H1 (cell line): Measurements from ENCODE around the gene DAB2IP. TPM values are rescaled to one million over a fixed set of nuclear protein-coding genes. Genes with fewer than 3 reads are reported as not detected.

ENCODE experiments used
- CTCF ChIA-PET: fragments of 300-600 bp; sonication (Branson Sonifier 250); formaldehyde crosslinking; loops from one replicate; lab custom pipeline; 2021; ENCODE audit not compliant: partially characterized antibody; lab: Charles Lee
- POLR2A ChIA-PET: fragments of 300-600 bp; sonication (Branson Sonifier 250); formaldehyde crosslinking; loops from one replicate; lab custom pipeline; 2021; ENCODE audit warnings: inconsistent platforms; ENCODE audit not compliant: partially characterized antibody; lab: Charles Lee
- DNase-seq, 2 experiments: peaks; one replicate each; pipeline versions ENCODE4 v3.0.0 to v3.0.0-alpha.2; 2010 to 2022; ENCODE audit warnings: low spot score in 2 of 2, low read depth in 1 of 2, mixed read lengths in 1 of 2
- FAIRE-seq: peaks from 2 replicates; lab custom pipeline; 2011; peaks lifted over from hg19 to GRCh38; lab: Jason Lieb, UNC
- H2AFZ ChIP-seq: 2 replicates; pipeline ENCODE4 v1.8.1; 2012; ENCODE audit warnings: low read length, inconsistent platforms
- H2AK5ac ChIP-seq: 2 replicates; pipeline ENCODE4 v1.6.1; 2013; ENCODE audit warnings: low read depth, low read length
- H2BK120ac ChIP-seq: replicated peaks from 2 replicates; pipeline ENCODE3; 2013; ENCODE audit warnings: low read depth, low read length, inconsistent platforms
- H2BK12ac ChIP-seq: 2 replicates; pipeline ENCODE4 v1.6.1; 2013; ENCODE audit warnings: low read depth, low read length
- H2BK15ac ChIP-seq: 2 replicates; pipeline ENCODE4 v1.6.1; 2013; ENCODE audit warnings: low read length
- H2BK20ac ChIP-seq: 2 replicates; pipeline ENCODE4 v1.6.1; 2013; ENCODE audit warnings: low read length
- H2BK5ac ChIP-seq: 2 replicates; pipeline ENCODE4 v1.6.1; 2013; ENCODE audit warnings: low read depth, low read length
- H3K14ac ChIP-seq: 2 replicates; pipeline ENCODE4 v1.6.1; 2013; ENCODE audit warnings: inconsistent platforms; ENCODE audit not compliant: insufficient read length
- H3K18ac ChIP-seq: 2 replicates; pipeline ENCODE4 v1.6.1; 2013; ENCODE audit warnings: low read length; ENCODE audit errors: extremely low read depth
- H3K23ac ChIP-seq: 2 replicates; pipeline ENCODE4 v1.6.1; 2013; ENCODE audit warnings: inconsistent platforms; ENCODE audit not compliant: insufficient read length
- H3K23me2 ChIP-seq: 2 replicates; pipeline ENCODE4 v1.6.1; 2013; ENCODE audit warnings: low read depth, low read length
- H3K27ac ChIP-seq: 2 replicates; pipeline ENCODE4 v1.6.1; 2011; ENCODE audit warnings: low read depth, low read length, inconsistent platforms
- H3K27me3 ChIP-seq, 4 experiments: replicated peaks in 1 of 4; 1 replicate in 1 of 4; 2 replicates in 3 of 4; pipeline versions ENCODE4 v1.6.1 to v1.8.1; 2011 to 2013; ENCODE audit warnings: low read length in 3 of 4, mild to moderate bottlenecking in 3 of 4, inconsistent platforms in 2 of 4, mixed read lengths in 2 of 4, moderate library complexity in 1 of 4; ENCODE audit not compliant: control insufficient read depth in 3 of 4, insufficient read depth in 3 of 4; ENCODE audit errors: extremely low read depth in 1 of 4
- H3K36me3 ChIP-seq, 4 experiments: 2 replicates each; pipeline versions ENCODE4 v1.6.1 to v1.8.1; 2011 to 2013; ENCODE audit warnings: mild to moderate bottlenecking in 4 of 4, low read length in 3 of 4, moderate library complexity in 2 of 4, control low read depth in 1 of 4, inconsistent platforms in 1 of 4; ENCODE audit not compliant: insufficient read depth in 4 of 4, control insufficient read depth in 2 of 4
- H3K4ac ChIP-seq: replicated peaks from 2 replicates; pipeline ENCODE3; 2013; ENCODE audit warnings: low read length, low read depth, mixed read lengths, inconsistent platforms; ENCODE audit not compliant: insufficient read length
- H3K4me1 ChIP-seq, 4 experiments: replicated peaks in 1 of 4; 1 replicate in 1 of 4; 2 replicates in 3 of 4; pipeline versions ENCODE4 v1.6.1 to v1.8.1; 2011 to 2013; ENCODE audit warnings: low read length in 3 of 4, inconsistent platforms in 2 of 4, mixed read lengths in 1 of 4; ENCODE audit not compliant: insufficient read depth in 4 of 4, control insufficient read depth in 3 of 4
- H3K4me2 ChIP-seq, 2 experiments: 2 replicates each; pipeline versions ENCODE4 v1.6.1 to v1.8.1; 2011 to 2013; ENCODE audit warnings: low read depth in 2 of 2, low read length in 2 of 2, control low read depth in 1 of 2, inconsistent platforms in 1 of 2, mild to moderate bottlenecking in 1 of 2; ENCODE audit not compliant: insufficient read depth in 1 of 2
- H3K4me3 ChIP-seq, 4 experiments: fragments of 200-600, 300-600 bp in 1 of 4; sonication (generic), shearing (Covaris generic), sonication (Bioruptor Twin) in 1 of 4; 2 replicates each; pipeline versions ENCODE4 v1.5.1 to v1.8.1; 2011 to 2016; ENCODE audit warnings: low read length in 4 of 4, low read depth in 3 of 4, control low read depth in 2 of 4, inconsistent platforms in 2 of 4, mild to moderate bottlenecking in 2 of 4, mixed read lengths in 1 of 4, moderate library complexity in 1 of 4; ENCODE audit not compliant: insufficient read depth in 2 of 4; ENCODE audit errors: extremely low read depth in 1 of 4
- H3K56ac ChIP-seq: replicated peaks from 2 replicates; pipeline ENCODE3; 2013; ENCODE audit warnings: low read depth, mild to moderate bottlenecking, mixed read lengths, low read length, inconsistent platforms; ENCODE audit not compliant: insufficient read length
- H3K79me1 ChIP-seq: 2 replicates; pipeline ENCODE4 v1.6.1; 2013; ENCODE audit warnings: low read depth, low read length, control low read depth
- H3K79me2 ChIP-seq, 2 experiments: 2 replicates each; pipeline versions ENCODE4 v1.6.1 to v1.8.1; 2012 to 2013; ENCODE audit warnings: low read length in 2 of 2, mild to moderate bottlenecking in 2 of 2, inconsistent platforms in 1 of 2; ENCODE audit not compliant: insufficient read depth in 2 of 2, control insufficient read depth in 1 of 2
- H3K9ac ChIP-seq, 4 experiments: replicated peaks in 1 of 4; 1 replicate in 1 of 4; 2 replicates in 3 of 4; pipeline versions ENCODE4 v1.6.1 to v1.8.1; 2011 to 2013; ENCODE audit warnings: low read depth in 3 of 4, low read length in 3 of 4, control low read depth in 2 of 4, mild to moderate bottlenecking in 2 of 4, moderate library complexity in 2 of 4, inconsistent platforms in 1 of 4; ENCODE audit errors: extremely low read depth in 1 of 4
- H3K9me3 ChIP-seq, 2 experiments: 2 replicates each; pipeline versions ENCODE4 v1.6.1 to v1.8.1; 2012 to 2013; ENCODE audit warnings: mild to moderate bottlenecking in 2 of 2, moderate library complexity in 2 of 2, control low read depth in 1 of 2, inconsistent platforms in 1 of 2, low read depth in 1 of 2, low read length in 1 of 2, mixed read lengths in 1 of 2; ENCODE audit not compliant: insufficient read depth in 2 of 2
- H4K20me1 ChIP-seq, 2 experiments: replicated peaks in 1 of 2; 2 replicates each; pipeline versions ENCODE3 to v1.8.1; 2011 to 2013; ENCODE audit warnings: inconsistent platforms in 2 of 2, low read length in 2 of 2, mild to moderate bottlenecking in 1 of 2; ENCODE audit not compliant: insufficient read depth in 2 of 2, control insufficient read depth in 1 of 2
- H4K5ac ChIP-seq: 2 replicates; pipeline ENCODE4 v1.6.1; 2013; ENCODE audit warnings: low read length, low read depth, mixed read lengths, inconsistent platforms; ENCODE audit not compliant: insufficient read length
- H4K8ac ChIP-seq: 2 replicates; pipeline ENCODE4 v1.8.0; 2013; ENCODE audit warnings: mild to moderate bottlenecking, moderate library complexity, low read length, inconsistent platforms; ENCODE audit not compliant: insufficient read depth; ENCODE audit errors: extremely low read depth
- H4K91ac ChIP-seq: replicated peaks from 2 replicates; pipeline ENCODE3; 2013; ENCODE audit warnings: low read length, mixed read lengths, inconsistent platforms; ENCODE audit not compliant: insufficient read length
- EZH2 ChIP-seq: fragments of 200-600 bp; sonication (generic); IDR thresholded peaks from 2 replicates; pipeline ENCODE4 v1.7.1; 2012; ENCODE audit warnings: low read depth, mild to moderate bottlenecking, moderate library complexity, low read length, inconsistent platforms; ENCODE audit not compliant: severe bottlenecking
- HDAC2 ChIP-seq, 2 experiments: fragments of 300-600 bp in 1 of 2; sonication (generic) in 1 of 2; IDR thresholded peaks; 2 replicates each; pipeline ENCODE4 v1.6.1; 2011 to 2012; ENCODE audit warnings: low read depth in 2 of 2, low read length in 2 of 2, mild to moderate bottlenecking in 2 of 2, moderate library complexity in 2 of 2, borderline replicate concordance in 1 of 2, inconsistent platforms in 1 of 2
- PHF8 ChIP-seq: fragments of 200-600 bp; sonication (generic); conservative IDR thresholded peaks from 2 replicates; pipeline ENCODE4 v1.7.1; 2012; ENCODE audit warnings: low read depth, mild to moderate bottlenecking, inconsistent platforms, low read length, moderate library complexity
- SIN3A ChIP-seq, 2 experiments: IDR thresholded peaks in 1 of 2; conservative IDR thresholded peaks in 1 of 2; 2 replicates each; pipeline ENCODE4 v1.6.1; 2011 to 2012; ENCODE audit warnings: low read length in 2 of 2, improper control_type of control experiment in 1 of 2, low read depth in 1 of 2, mild to moderate bottlenecking in 1 of 2
- WGBS, 2 experiments: shearing (Covaris generic) in 1 of 2; methylation state at CpG; one replicate each; pipeline versions ENCODE4 v1.1.6 to v1.1.7; 2013 to 2015; ENCODE audit warnings: low lambda C conversion rate in 2 of 2, mixed read lengths in 2 of 2, inconsistent platforms in 1 of 2, low coverage in 1 of 2, missing lambda C conversion rate in 1 of 2; ENCODE audit not compliant: insufficient replicate concordance in 2 of 2, insufficient coverage in 1 of 2, insufficient read length in 1 of 2; ENCODE audit errors: extremely low coverage in 1 of 2, missing lambda C conversion rate in 1 of 2; 5-methylcytosine and 5-hydroxymethylcytosine counted together
- polyA plus RNA-seq, 7 experiments: library from polyadenylated mRNA; depleted of rRNA in 3 of 7; stranded (reverse) in 5 of 7; unstranded in 2 of 7; fragments of >200 nt in 5 of 7; fragments of 200-250 nt in 2 of 7; gene quantifications; 1 replicate in 5 of 7; 2 replicates in 1 of 7; 4 replicates in 1 of 7; pipeline versions ENCODE4 v1.2.1 to v1.2.3, GENCODE V29; 2011 to 2013; ENCODE audit warnings: missing spikeins in 2 of 7, mixed read lengths in 2 of 7
- total RNA-seq: library from RNA; stranded (reverse); fragmentation: NEBNext Ultra II Directional; extraction: Animal tissue kit (Norgen Biotek cat#: 25700); gene quantifications from 2 replicates; pipeline ENCODE4 v1.2.1, GENCODE V29; 2021

Gene DAB2IP
- total and polyA plus RNA-seq, 2 of the 8 experiments (the other 6 are each of a cell fraction or from before 2014, with no cell fraction given), result 19.7 to 39.5 TPM

- no peak overlapping the region for H3K4ac ChIP-seq
- no peaks in the 10 kb centered on the region; a peak in 1 of 8 replicates for H3K36me3 ChIP-seq
- peaks cover 33 to 34% of the 10 kb centered on the region in 2 experiments for H4K20me1 ChIP-seq
- no peaks in the 10 kb centered on the region for H3K9me3 ChIP-seq
- H3K23ac ChIP-seq, result no peak overlapping the region
- WGBS, 2 experiments, result 6% methylated on average over 42 of the region's 130 CpGs; no CpG with 5 or more reads in 1 of the 2 experiments
- H3K4me1 ChIP-seq, result peaks cover 4 to 13% (median 12%) of the 10 kb centered on the region in 4 experiments
- H2BK20ac ChIP-seq, result no peak overlapping the region
- H3K4me2 ChIP-seq, result peak overlapping the region; percentile 63 to 86
- TF ChIP-seq EZH2, result no peak
- 0 out of 4 replicates have a peak, but pooled peaks of 1 of the 2 experiments have one; percentile 6 for TF ChIP-seq HDAC2 (IDR thresholded peaks at IDR 0.05; ENCODE audit: borderline replicate concordance in 1 of 2, low read depth in 2 of 2, low read length in 2 of 2)
- 0 out of 2 replicates have a peak, but pooled peaks have one; percentile 4 for TF ChIP-seq PHF8
- 0 out of 4 replicates have a peak, but pooled peaks of 1 of the 2 experiments have one; percentile 1 for TF ChIP-seq SIN3A (conservative IDR thresholded peaks at IDR 0.05 in 1 of 2, IDR thresholded peaks at IDR 0.05 in 1 of 2; ENCODE audit: low read depth in 1 of 2, low read length in 2 of 2)
- peak overlapping the region; percentile 54 to 68 (median 61) for H3K4me3 ChIP-seq
- ChIA-PET CTCF (interaction anchor here (0.7 to 34.8 kb wide), 19 partner anchors 10 to 290 kb away, joined by 3 to 670 read pairs (median 5); no protein-coding TSS in a partner anchor), POLR2A (interaction anchor here (0.5 to 1.7 kb wide), 3 partner anchors 22 to 155 kb away, joined by 3 to 4 read pairs (median 3); no protein-coding TSS in a partner anchor)
- no peak overlapping the region for H4K5ac ChIP-seq
- no peak overlapping the region for H2BK5ac ChIP-seq
- peaks cover 0 to 5% (median 0%) of the 10 kb centered on the region in 4 experiments; a peak in 4 of 7 replicates for H3K27me3 ChIP-seq
- H3K18ac ChIP-seq, result peak overlapping the region; percentile 48; the same call in 1 of the 2 replicates
- 0 out of 7 replicates have a peak overlapping the region, but pooled peaks of 1 of the 4 experiments have one; percentile 34 for H3K9ac ChIP-seq
- no peak overlapping the region for H2BK15ac ChIP-seq
- no peak overlapping the region for H3K27ac ChIP-seq
- H2BK12ac ChIP-seq, result no peak overlapping the region
- no peak overlapping the region for H3K56ac ChIP-seq
- FAIRE-seq (no peak), DNase-seq (peak in 1 of 2 experiments; percentile 86)
- no peak overlapping the region for H2BK120ac ChIP-seq
- H3K14ac ChIP-seq, result no peak overlapping the region
- H4K8ac ChIP-seq, result no peak overlapping the region; the same call in 1 of the 2 replicates
- peaks cover 10% of the 10 kb centered on the region; the same call in 1 of the 2 replicates for H3K79me1 ChIP-seq
- no peak overlapping the region for H2AFZ ChIP-seq
- no peak overlapping the region for H2AK5ac ChIP-seq
- H4K91ac ChIP-seq, result no peak overlapping the region
- H3K79me2 ChIP-seq, result peaks cover 0 to 32% of the 10 kb centered on the region in 2 experiments; a peak in 3 of 4 replicates
- peaks cover 9% of the 10 kb centered on the region; the same call in 1 of the 2 replicates for H3K23me2 ChIP-seq
Measured at GRCh38 chr9:121698627-121699570, 47.5 kb downstream of the DAB2IP start.
